Measurements from ENCODE around the gene KPRP.

DNA sequence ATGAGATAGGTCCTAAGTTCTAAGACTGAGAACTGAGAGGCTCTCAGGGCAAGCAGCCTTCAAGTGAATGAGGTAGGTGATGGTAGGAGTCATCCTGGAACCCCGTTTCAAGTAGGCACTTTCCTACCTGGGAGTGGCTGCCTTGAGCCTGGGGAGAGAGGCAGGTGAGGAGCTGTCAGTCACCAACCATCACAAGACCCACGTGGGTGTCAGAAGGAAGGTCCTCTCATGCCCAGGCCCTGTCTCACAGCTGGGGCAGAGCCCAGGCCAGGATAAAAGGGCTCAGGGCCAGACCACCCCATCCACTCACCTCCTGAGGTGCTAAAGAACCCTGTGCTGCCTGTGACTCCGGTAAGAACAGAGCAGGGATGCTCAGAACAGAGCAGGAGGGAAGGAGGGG, 38.6 kb downstream of the KPRP start, which contains the start of gene LCE1D:
- TF ChIP-seq, protein P1, sequence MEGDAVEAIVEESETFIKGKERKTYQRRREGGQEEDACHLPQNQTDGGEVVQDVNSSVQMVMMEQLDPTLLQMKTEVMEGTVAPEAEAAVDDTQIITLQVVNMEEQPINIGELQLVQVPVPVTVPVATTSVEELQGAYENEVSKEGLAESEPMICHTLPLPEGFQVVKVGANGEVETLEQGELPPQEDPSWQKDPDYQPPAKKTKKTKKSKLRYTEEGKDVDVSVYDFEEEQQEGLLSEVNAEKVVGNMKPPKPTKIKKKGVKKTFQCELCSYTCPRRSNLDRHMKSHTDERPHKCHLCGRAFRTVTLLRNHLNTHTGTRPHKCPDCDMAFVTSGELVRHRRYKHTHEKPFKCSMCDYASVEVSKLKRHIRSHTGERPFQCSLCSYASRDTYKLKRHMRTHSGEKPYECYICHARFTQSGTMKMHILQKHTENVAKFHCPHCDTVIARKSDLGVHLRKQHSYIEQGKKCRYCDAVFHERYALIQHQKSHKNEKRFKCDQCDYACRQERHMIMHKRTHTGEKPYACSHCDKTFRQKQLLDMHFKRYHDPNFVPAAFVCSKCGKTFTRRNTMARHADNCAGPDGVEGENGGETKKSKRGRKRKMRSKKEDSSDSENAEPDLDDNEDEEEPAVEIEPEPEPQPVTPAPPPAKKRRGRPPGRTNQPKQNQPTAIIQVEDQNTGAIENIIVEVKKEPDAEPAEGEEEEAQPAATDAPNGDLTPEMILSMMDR (conservative IDR thresholded peaks at IDR 0.05; ENCODE audit: low read length) = no peak
- no peak for TF ChIP-seq EZH2phosphoT487 (IDR thresholded peaks at IDR 0.05; ENCODE audit: borderline replicate concordance, low read depth, low read length)

All from OCI-LY7 (cell line).